Breast epithelium (tissue), 4 donors: Measurements from ENCODE around the gene HABP2. TPM values are rescaled to one million over a fixed set of nuclear protein-coding genes. Genes with fewer than 3 reads are reported as not detected.

ENCODE experiments used
- DNase-seq, 2 donors: peaks; one replicate each; pipeline ENCODE4 v3.0.0-alpha.2; 2019; ENCODE audit warnings: low spot score in 2 of 2
- H3K27ac ChIP-seq, 2 donors: fragments of 200-600 bp; sonication (generic) in 1 of 2; one replicate each; pipeline ENCODE4 v1.5.1; 2016 to 2019; ENCODE audit warnings: mild to moderate bottlenecking in 1 of 2
- H3K27me3 ChIP-seq, 2 donors: fragments of 200-600 bp; sonication (generic) in 1 of 2; one replicate each; pipeline versions ENCODE4 v1.5.1 to v1.6.0; 2017 to 2019; ENCODE audit warnings: control low read depth in 1 of 2, mild to moderate bottlenecking in 1 of 2
- H3K36me3 ChIP-seq: fragments of 200-600 bp; one replicate; pipeline ENCODE4 v1.5.1; 2019
- H3K4me1 ChIP-seq, 2 donors: fragments of 200-600 bp; sonication (generic); one replicate each; pipeline ENCODE4 v1.5.1; 2016 to 2019; ENCODE audit warnings: control low read depth in 1 of 2
- H3K4me3 ChIP-seq, 3 donors: fragments of 200-600 bp; sonication (generic); 1 replicate in 2 of 3; 2 replicates in 1 of 3; pipeline ENCODE4 v1.5.1; 2016 to 2019; ENCODE audit warnings: mild to moderate bottlenecking in 3 of 3, moderate library complexity in 2 of 3
- H3K9me3 ChIP-seq, 2 donors: fragments of 200-600 bp; sonication (generic) in 1 of 2; one replicate each; pipeline ENCODE4 v1.5.1; 2016 to 2019; ENCODE audit warnings: control low read depth in 1 of 2
- POLR2A ChIP-seq: fragments of 450-650 bp; IDR thresholded peaks from one replicate; pipeline ENCODE4 v1.6.1; 2016; ENCODE audit warnings: antibody characterized with exemption, mild to moderate bottlenecking, moderate library complexity
- POLR2AphosphoS5 ChIP-seq, 3 donors: sonication (generic); formaldehyde crosslinking; IDR thresholded peaks; one replicate each; pipeline ENCODE4 v1.6.1; 2017; ENCODE audit warnings: antibody characterized with exemption in 3 of 3
- intact Hi-C: fragments of 100-400 bp; cut with DNase I; formaldehyde crosslinking; loops from one replicate; pipeline ENCODE4 v1.15.1; 2023; ENCODE audit warnings: low total_unique reads
- total RNA-seq, 3 donors: library from RNA; depleted of rRNA; stranded (reverse); fragments of >200 nt; gene quantifications; one replicate each; pipeline ENCODE4 v1.1.0, GENCODE V29; 2016
- TF ChIP-seq, protein P1 (sequence below), 3 donors: fragments of 450-650 bp; IDR thresholded peaks; one replicate each; pipeline ENCODE4 v1.5.1; 2016 to 2017; ENCODE audit warnings: antibody characterized with exemption in 3 of 3, mild to moderate bottlenecking in 3 of 3, moderate library complexity in 3 of 3

The HABP2 gene
- total RNA-seq, 3 donors from 2014 or later, result 0.29 to 0.66 TPM; not detected in 1

DNA sequence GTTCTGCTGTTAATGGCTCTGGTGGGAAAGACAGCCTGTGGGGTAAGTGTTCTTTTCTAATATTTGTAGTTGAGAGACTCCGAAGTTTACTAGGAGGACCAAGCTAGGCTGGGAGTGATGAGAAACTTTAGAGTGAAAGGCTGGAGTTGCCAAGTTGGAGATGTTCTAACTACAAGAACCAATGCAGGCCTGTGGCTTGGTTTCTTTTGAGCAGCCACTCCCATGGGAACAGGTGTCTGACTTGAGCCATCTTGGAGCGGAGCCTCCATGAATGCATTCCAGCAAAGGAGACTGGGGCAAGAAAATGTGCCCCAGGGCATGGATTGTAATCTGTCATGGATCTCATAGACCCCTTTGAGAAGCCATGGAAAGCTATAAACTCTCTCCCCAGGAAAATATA lies 296 bp downstream of the HABP2 start:
- Histone ChIP-seq H3K4me1 (peaks cover 0 to 15% of the 10 kb centered on the region in 2 donors), H3K36me3 (no peaks in the 10 kb centered on the region), H3K27me3 (no peaks in the 10 kb centered on the region), H3K27ac (peak overlapping the region; percentile 62 to 66), H3K9me3 (no peaks in the 10 kb centered on the region), H3K4me3 (no peak overlapping the region)
- intact Hi-C loops, result no loop called here
- TF ChIP-seq POLR2A (no peak), POLR2AphosphoS5 (IDR thresholded peaks at IDR 0.05) (no peak)
- TF ChIP-seq, protein P1, sequence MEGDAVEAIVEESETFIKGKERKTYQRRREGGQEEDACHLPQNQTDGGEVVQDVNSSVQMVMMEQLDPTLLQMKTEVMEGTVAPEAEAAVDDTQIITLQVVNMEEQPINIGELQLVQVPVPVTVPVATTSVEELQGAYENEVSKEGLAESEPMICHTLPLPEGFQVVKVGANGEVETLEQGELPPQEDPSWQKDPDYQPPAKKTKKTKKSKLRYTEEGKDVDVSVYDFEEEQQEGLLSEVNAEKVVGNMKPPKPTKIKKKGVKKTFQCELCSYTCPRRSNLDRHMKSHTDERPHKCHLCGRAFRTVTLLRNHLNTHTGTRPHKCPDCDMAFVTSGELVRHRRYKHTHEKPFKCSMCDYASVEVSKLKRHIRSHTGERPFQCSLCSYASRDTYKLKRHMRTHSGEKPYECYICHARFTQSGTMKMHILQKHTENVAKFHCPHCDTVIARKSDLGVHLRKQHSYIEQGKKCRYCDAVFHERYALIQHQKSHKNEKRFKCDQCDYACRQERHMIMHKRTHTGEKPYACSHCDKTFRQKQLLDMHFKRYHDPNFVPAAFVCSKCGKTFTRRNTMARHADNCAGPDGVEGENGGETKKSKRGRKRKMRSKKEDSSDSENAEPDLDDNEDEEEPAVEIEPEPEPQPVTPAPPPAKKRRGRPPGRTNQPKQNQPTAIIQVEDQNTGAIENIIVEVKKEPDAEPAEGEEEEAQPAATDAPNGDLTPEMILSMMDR (IDR thresholded peaks at IDR 0.05), result no peak
- DNase-seq, result no peak

DNA sequence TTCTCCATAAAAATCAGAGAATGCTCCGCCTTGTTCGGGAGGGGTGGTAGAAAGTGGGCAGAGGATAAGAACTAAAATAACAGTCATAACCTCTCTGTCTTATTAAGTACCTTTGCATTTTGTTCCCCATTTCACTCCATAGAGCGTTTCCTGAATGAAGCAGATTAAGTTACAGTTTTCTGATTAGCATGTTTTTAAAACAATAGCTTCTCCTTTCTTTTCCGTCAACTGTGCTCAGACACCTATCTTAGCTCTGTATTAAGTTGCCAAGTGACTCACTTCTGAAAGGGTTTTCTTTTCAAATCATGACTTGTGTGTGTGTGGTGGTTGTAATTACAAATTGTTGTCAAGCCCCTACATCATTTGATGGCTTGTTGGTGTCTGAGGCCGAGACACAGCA lies 1.4 kb downstream of the HABP2 start:
- no peak overlapping the region for H3K27ac ChIP-seq
- no peak for DNase-seq
- H3K4me3 ChIP-seq, result no peak overlapping the region

DNA sequence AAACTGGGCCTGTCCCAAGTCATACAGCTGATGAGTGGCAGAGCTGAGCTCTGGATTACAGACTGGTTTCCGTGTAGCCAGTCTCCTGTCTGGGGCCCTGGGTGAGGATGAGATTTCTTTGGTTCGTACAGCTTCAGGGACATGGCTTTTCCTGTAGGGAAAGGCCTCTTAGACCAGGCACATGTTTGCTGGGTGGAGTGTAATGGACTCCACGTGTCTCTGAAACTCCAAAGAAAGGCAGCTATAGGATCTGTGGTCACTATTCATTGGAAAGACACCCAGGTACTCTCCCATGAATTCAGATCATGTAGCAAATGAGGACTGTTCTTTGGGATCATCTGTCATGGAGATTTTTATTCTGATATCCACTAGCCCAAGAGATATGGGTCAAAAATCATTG lies 2.4 kb downstream of the HABP2 start:
- Histone ChIP-seq H3K9me3 (no peaks in the 10 kb centered on the region), H3K36me3 (no peaks in the 10 kb centered on the region), H3K4me3 (no peak overlapping the region), H3K27me3 (no peaks in the 10 kb centered on the region), H3K4me1 (peaks cover 0 to 15% of the 10 kb centered on the region in 2 donors), H3K27ac (no peak overlapping the region)
- no peak for DNase-seq
- no peak for TF ChIP-seq POLR2AphosphoS5 (IDR thresholded peaks at IDR 0.05)
- TF ChIP-seq, protein P1 (IDR thresholded peaks at IDR 0.05), result no peak
- no peak for TF ChIP-seq POLR2A
- intact Hi-C loops, result no loop called here

More for the DNA sequence above, 1.4 kb downstream of the HABP2 start:
- Histone ChIP-seq H3K4me1 (peaks cover 0 to 15% of the 10 kb centered on the region in 2 donors), H3K9me3 (no peaks in the 10 kb centered on the region), H3K36me3 (no peaks in the 10 kb centered on the region), H3K27me3 (no peaks in the 10 kb centered on the region)
- intact Hi-C loops, result no loop called here
- TF ChIP-seq, protein P1 (IDR thresholded peaks at IDR 0.05), result no peak
- TF ChIP-seq POLR2A, result no peak
- no peak for TF ChIP-seq POLR2AphosphoS5 (IDR thresholded peaks at IDR 0.05)

- Histone ChIP-seq H3K27me3 (no peaks in the 10 kb centered on the region), H3K27ac (no peak overlapping the region), H3K4me3 (no peak overlapping the region), H3K36me3 (no peaks in the 10 kb centered on the region), H3K9me3 (no peaks in the 10 kb centered on the region), H3K4me1 (peaks cover 0 to 15% of the 10 kb centered on the region in 2 donors)
- TF ChIP-seq POLR2AphosphoS5 (IDR thresholded peaks at IDR 0.05) (no peak), POLR2A (no peak)
- TF ChIP-seq, protein P1 (IDR thresholded peaks at IDR 0.05), result no peak
- no peak for DNase-seq
- intact Hi-C loops, result no loop called here
These were observed 2.9 kb downstream of the HABP2 start for GRCh38 chr10:113555751-113556150.

- intact Hi-C loops, result no loop called here
- peak in 1 of 2 donors; percentile 73 for DNase-seq
These were observed 4.6 kb downstream of the HABP2 start for GRCh38 chr10:113557424-113557862.

More at GRCh38 chr10:113557424-113557862, 4.6 kb downstream of the HABP2 start:
- Histone ChIP-seq H3K27me3 (no peaks in the 10 kb centered on the region), H3K27ac (peak overlapping the region; percentile 86), H3K4me3 (peak overlapping the region in 2 of 3 donors; percentile 29 to 34), H3K4me1 (peaks cover 0 to 15% of the 10 kb centered on the region in 2 donors), H3K9me3 (no peaks in the 10 kb centered on the region), H3K36me3 (no peaks in the 10 kb centered on the region)
- TF ChIP-seq POLR2AphosphoS5 (IDR thresholded peaks at IDR 0.05) (no peak), POLR2A (no peak)
- TF ChIP-seq, protein P1 (IDR thresholded peaks at IDR 0.05), result no peak
